GM18907 (cell line): ENCODE measurements around the gene ZNF385B.
"Not testable (repeated sequence)": the region's sequence is repeated elsewhere in the genome, so short reads cannot be mapped to it uniquely, and the experiment has no call there.

ENCODE experiments used
- ATAC-seq: cut with Tn5 transposase; IDR thresholded peaks from one replicate; pipeline ENCODE4 v1.9.1; 2021; ENCODE audit warnings: mild to moderate bottlenecking, moderate library complexity; ENCODE audit not compliant: unreplicated experiment

Gene ZNF385B

GRCh38 chr2:179645047-179645446 lies 216.4 kb downstream of the ZNF385B start:
- no peak for ATAC-seq

DNA sequence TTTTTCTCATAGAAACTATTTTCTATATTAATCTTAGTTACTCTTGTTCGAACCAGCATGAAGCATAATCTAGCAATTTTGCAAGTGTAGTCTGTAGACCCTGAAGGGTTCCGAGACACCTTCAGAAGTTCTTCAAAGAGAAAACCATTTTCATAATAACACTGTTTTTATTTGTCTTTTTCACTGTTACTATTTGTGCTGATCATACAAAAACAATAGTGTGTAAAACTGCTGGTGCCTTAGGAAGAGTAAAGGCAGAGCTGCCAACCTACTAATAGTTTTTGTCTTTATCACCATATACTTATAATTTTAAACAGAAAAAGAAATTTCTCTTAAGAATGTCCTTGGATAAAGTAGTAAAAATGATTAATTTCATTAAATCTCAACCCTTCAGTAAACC lies 218.9 kb downstream of the ZNF385B start:
- ATAC-seq: no peak

DNA sequence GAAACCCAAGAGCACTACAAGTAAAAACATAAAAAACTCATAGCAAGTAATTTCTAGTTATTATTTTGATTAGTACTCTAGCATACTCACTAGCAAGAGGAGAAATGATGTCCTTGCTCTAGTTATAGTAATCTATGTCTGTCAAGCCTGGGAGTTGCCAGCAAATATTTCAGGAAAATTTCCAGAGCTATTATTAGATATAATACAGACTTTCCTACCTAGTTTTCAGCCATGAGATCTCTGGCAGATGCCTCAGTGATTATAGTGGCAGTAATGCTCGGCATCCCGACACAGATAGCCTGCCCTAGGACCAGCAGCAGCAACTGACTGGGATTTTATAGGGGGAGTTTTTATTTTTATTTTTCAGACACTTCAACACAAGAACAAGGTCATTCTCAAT lies 224.4 kb downstream of the ZNF385B start:
- no peak for ATAC-seq

- ATAC-seq: no peak
Observed at GRCh38 chr2:179636100-179636980, 225.1 kb downstream of the ZNF385B start.

DNA sequence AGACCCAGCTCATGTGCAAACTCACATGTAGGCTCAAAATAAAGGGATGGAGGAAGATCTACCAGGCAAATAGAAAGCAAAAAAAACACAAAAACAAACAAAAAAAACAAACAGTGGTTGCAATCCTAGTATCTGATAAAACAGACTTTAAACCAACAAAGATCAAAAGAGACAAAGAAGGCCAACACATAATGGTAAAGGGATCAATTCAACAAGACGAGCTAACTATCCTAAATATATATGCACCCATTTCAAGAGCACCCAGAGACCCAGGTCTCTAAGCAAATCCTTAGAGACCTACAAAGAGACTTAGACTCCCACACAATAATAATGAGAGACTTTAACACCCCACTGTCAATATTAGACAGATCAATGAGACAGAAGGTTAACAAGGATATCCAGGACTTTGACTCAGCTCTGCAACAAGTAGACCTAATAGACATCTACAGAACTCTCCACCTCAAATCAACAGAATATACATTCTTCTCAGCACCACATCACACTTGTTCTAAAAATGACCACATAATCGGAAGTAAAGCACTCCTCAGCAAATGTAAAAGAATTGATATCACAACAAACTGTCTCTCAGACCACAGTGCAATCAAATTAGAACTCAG lies 229.5 kb downstream of the ZNF385B start:
- not testable (repeated sequence) for ATAC-seq

- ATAC-seq: not testable (repeated sequence)
Observed at GRCh38 chr2:179629776-179630175, 231.6 kb downstream of the ZNF385B start.

- no peak for ATAC-seq
Observed at GRCh38 chr2:179626261-179626660, 235.2 kb downstream of the ZNF385B start.

DNA sequence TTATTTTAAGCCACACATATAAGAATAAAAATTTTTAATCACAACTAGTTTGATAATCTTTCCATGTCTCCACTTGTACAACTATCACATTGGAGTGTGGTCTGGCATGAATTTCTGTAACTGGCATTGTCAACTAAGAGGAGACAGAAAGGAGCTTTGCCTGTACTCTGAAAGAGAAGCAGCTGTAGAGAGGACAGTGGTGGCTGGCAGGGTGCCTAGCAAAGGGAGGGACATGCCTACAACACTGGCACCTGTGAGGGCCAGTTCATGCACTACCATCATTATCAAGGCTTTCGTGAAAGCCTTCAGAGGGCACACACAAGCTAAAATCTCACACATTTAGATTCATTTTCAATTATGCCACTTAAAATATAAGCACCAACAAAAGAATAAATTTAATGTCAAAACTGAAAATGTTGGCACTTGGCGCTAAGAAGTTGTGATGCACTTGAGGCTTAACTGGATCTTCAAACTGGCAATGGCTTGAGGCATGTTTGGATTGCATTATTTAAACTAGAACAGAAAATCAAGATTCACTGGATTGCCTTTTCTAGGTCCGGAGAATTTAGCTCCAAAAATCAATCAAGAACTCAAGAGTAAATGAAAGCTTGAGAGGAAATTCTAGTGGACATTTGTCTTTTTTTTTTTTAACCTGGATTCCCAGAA lies 238.6 kb downstream of the ZNF385B start:
- no peak for ATAC-seq

DNA sequence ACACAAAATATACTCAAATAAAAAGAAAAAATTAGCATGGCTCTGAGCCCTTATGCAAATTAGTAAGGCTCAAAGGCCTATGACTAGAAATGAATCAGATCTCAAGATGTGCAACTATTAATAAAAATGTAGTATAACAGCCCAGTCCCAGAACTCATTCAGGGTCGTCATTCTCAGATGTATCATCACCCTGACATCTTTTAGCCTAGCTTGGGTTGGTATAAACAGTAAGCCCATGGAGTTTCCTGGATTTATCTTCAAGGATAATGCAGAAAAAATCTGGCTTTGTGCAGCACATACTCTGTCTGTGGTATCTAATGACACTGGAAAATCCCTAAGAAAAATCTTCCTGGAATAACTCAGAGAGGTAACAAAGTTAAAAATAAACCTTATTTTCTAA lies 239.3 kb downstream of the ZNF385B start:
- no peak for ATAC-seq

DNA sequence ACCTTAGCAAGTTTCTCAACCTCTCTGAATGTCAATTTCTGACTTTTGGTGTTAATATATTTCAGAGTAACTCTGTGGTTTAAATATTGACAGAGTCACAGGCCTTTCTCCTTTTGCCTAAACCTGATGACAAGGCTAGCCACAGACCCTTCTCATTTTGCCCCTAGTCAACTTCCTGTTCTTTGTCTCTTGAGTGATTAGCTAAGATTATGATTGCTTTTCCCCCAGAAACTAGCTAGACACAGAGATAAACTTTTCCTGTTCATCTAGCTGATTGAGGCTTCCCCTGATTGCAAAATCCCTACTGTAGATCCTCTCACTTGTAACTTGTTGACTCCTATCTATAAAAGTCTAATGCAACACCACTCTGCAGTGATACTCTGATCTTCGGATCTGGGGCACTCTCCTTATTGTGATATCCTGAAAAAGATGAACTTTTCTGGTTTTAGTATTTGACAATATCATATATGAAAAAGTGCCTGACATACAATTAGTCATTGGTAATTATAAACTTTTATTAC lies 241.4 kb downstream of the ZNF385B start:
- no peak for ATAC-seq

GRCh38 chr2:179614121-179614520 lies 247.3 kb downstream of the ZNF385B start:
- ATAC-seq: no peak

DNA sequence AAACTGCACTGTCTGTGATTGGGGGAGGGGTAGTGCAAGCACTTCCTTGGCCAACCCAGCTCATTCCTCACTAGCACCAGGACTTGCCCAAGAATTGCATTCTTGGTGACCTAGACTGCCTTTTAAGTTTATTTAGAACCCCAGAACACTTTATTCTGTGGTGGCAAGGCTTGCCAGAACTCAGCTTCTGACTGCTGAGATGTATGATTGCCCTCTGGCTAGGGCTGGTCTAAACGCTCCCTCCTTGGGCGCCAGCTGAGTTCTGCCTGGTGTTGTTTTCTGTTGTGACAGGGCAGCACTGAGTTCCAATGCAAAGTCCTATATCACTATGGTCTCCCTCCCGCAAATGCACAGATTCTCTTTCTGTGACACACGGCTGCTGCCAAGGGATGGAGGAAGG lies 247.7 kb downstream of the ZNF385B start:
- no peak for ATAC-seq

- no peak for ATAC-seq
Observed at GRCh38 chr2:179613299-179613651, 248.1 kb downstream of the ZNF385B start.

GRCh38 chr2:179612591-179613298 lies 248.7 kb downstream of the ZNF385B start:
- ATAC-seq: no peak

- no peak for ATAC-seq
Observed at GRCh38 chr2:179612108-179612507, 249.3 kb downstream of the ZNF385B start.

DNA sequence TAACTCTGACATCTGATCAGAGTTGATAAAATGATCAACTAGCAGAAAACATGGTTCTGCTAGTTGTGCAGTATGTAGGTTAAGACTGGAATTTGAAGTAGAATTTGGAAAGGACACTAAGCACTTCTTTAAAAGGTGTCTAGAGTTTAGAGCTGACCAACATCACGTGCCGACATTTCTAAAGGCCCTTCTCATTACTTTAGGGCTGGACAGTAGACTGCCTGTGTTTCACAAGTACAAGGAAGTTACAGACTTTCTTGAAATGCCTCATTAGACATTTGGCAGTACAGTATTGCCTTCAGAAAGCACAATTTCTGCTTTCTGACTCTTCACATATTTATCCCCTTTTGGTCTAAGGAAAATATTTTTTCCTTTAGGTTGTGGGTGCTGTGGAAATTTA lies 255.3 kb downstream of the ZNF385B start:
- ATAC-seq: no peak

GRCh38 chr2:179605341-179605740 lies 256.1 kb downstream of the ZNF385B start:
- no peak for ATAC-seq

- no peak for ATAC-seq
Observed at GRCh38 chr2:179604598-179604997, 256.8 kb downstream of the ZNF385B start.

DNA sequence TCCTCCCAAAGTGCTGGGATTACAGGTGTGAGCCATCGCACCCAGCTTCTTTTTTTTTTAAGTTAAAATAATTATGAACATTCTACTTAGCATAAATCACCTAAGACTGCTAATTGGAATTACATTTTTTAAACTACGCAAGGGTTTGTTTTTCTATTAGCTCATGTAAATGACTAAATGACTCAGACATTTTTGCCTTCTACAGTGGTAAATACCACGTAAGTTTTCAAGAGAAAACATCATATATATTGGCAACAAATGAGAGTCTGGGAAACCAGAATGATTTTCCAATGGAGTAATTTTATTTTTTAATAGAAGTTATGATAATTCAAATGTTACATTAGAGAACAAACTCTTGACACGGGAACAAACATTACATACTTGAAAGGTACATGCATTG lies 259.0 kb downstream of the ZNF385B start:
- ATAC-seq: no peak

- no peak for ATAC-seq
Observed at GRCh38 chr2:179596018-179596417, 265.4 kb downstream of the ZNF385B start.

DNA sequence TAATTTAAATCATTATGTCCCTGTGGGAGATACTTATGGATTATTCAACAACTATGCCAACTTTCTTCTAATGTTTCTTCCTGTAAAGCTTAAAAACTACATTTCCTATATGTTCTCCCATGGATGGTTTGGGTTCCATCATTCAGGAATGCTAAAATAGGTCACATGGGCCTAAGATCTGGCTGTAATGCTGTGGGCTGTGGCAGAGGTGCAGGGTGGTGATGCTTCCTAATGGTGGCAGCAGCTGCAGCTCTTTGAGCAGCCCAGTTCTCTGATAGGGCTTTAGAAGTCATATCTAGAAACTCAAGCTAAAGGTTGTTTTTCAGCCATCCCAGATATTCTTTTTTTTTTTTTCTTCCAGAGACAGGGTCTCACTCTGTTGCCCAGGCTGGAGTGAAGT lies 266.1 kb downstream of the ZNF385B start:
- ATAC-seq: no peak
